ENCODE measurements around the gene DAND5.
"Not testable (repeated sequence)": the region's sequence is repeated elsewhere in the genome, so short reads cannot be mapped to it uniquely, and the experiment has no call there.

DAND5 gene

GRCh38 chr19:12946092-12946721, 23.2 kb upstream of the DAND5 start:
- peak; percentile 53 for DNase-seq

GRCh38 chr19:12946731-12947496, 22.5 kb upstream of the DAND5 start:
- no peak for DNase-seq

- DNase-seq, result no peak
Measured at GRCh38 chr19:12947702-12948611, 21.4 kb upstream of the DAND5 start.

- no peak for DNase-seq
Measured at GRCh38 chr19:12948612-12949362, 20.6 kb upstream of the DAND5 start.

- no peak for DNase-seq
Measured at GRCh38 chr19:12949363-12950283, 19.8 kb upstream of the DAND5 start.

GRCh38 chr19:12952050-12952449, 17.3 kb upstream of the DAND5 start:
- DNase-seq, result not testable (repeated sequence)

GRCh38 chr19:12952488-12953137, 16.8 kb upstream of the DAND5 start:
- DNase-seq, result no peak

- DNase-seq, result no peak
Measured at GRCh38 chr19:12953138-12953798, 16.1 kb upstream of the DAND5 start.

GRCh38 chr19:12953799-12954611, 15.4 kb upstream of the DAND5 start:
- DNase-seq, result no peak

- DNase-seq, result no peak
Measured at GRCh38 chr19:12954612-12954962, 14.8 kb upstream of the DAND5 start.

GRCh38 chr19:12955575-12955974, 13.8 kb upstream of the DAND5 start:
- not testable (repeated sequence) for DNase-seq

- DNase-seq, result no peak
Measured at GRCh38 chr19:12955996-12956395, 13.4 kb upstream of the DAND5 start.

GRCh38 chr19:12956446-12957388, 12.7 kb upstream of the DAND5 start, which contains the start of gene GADD45GIP1:
TSS of gene GADD45GIP1 (minus strand) at chr19:12957223. CDS start at chr19:12957212, 11 bp downstream.
- DNase-seq, result peak; percentile 84

- not testable (repeated sequence) for DNase-seq
Measured at GRCh38 chr19:12957389-12957952, 11.9 kb upstream of the DAND5 start.

- no peak for DNase-seq
Measured at GRCh38 chr19:12959481-12959880, 9.9 kb upstream of the DAND5 start.

GRCh38 chr19:12965017-12965811, 4.2 kb upstream of the DAND5 start:
- peak; percentile 83 for DNase-seq

GRCh38 chr19:12965812-12966135, 3.6 kb upstream of the DAND5 start:
- DNase-seq, result no peak

Data from activated CD8-positive, alpha-beta memory T cell treated with anti-CD3 and anti-CD28 coated beads, Interleukin-2, amount 50 U/mL, for 4 hours (primary cell).